BLaER1 (cell line): Measurements from ENCODE around the gene SH3RF2.
"Not testable (repeated sequence)": the region's sequence is repeated elsewhere in the genome, so short reads cannot be mapped to it uniquely, and the experiment has no call there.

ENCODE experiments used
- H3K27ac ChIP-seq: shearing (Covaris generic); formaldehyde crosslinking; 2 replicates; pipeline ENCODE4 v1.8.1; 2022
- H3K27me3 ChIP-seq: shearing (Covaris generic); formaldehyde crosslinking; 2 replicates; pipeline ENCODE4 v1.8.1; 2022
- H3K36me3 ChIP-seq: shearing (Covaris generic); formaldehyde crosslinking; 2 replicates; pipeline ENCODE4 v1.8.1; 2022
- H3K4me1 ChIP-seq: shearing (Covaris generic); formaldehyde crosslinking; 2 replicates; pipeline ENCODE4 v1.8.1; 2022
- H3K4me2 ChIP-seq: shearing (Covaris generic); formaldehyde crosslinking; 2 replicates; pipeline ENCODE4 v1.8.1; 2022
- H3K4me3 ChIP-seq: shearing (Covaris generic); formaldehyde crosslinking; 2 replicates; pipeline ENCODE4 v1.8.1; 2022
- H3K9ac ChIP-seq: shearing (Covaris generic); formaldehyde crosslinking; 2 replicates; pipeline ENCODE4 v1.8.1; 2022
- H3K9me3 ChIP-seq: shearing (Covaris generic); formaldehyde crosslinking; 2 replicates; pipeline ENCODE4 v1.8.1; 2022
- H4K20me1 ChIP-seq: shearing (Covaris generic); formaldehyde crosslinking; 2 replicates; pipeline ENCODE4 v1.8.1; 2022
- Cebpa-rat ChIP-seq: shearing (Covaris generic); IDR thresholded peaks from 2 replicates; pipeline ENCODE4 v1.8.1; 2022

The SH3RF2 gene

GRCh38 chr5:146107901-146108300 is 171.5 kb downstream of the SH3RF2 start:
- H3K4me1 ChIP-seq = peaks cover 30% of the 10 kb centered on the region
- no peak for TF ChIP-seq Cebpa-rat

GRCh38 chr5:146108870-146109269 is 172.5 kb downstream of the SH3RF2 start:
- H3K9me3 ChIP-seq, H4K20me1 ChIP-seq, H3K27ac ChIP-seq, H3K4me3 ChIP-seq, H3K9ac ChIP-seq, H3K27me3 ChIP-seq, H3K4me2 ChIP-seq: not testable (repeated sequence)
- Histone ChIP-seq H3K4me1 (peaks cover 30% of the 10 kb centered on the region), H3K36me3 (peaks cover 35% of the 10 kb centered on the region)

More at GRCh38 chr5:146107901-146108300, 171.5 kb downstream of the SH3RF2 start:
- Histone ChIP-seq H3K27me3 (no peaks in the 10 kb centered on the region), H3K4me3 (no peak overlapping the region), H3K9ac (no peak overlapping the region), H4K20me1 (no peaks in the 10 kb centered on the region), H3K36me3 (peaks cover 30% of the 10 kb centered on the region), H3K27ac (no peak overlapping the region), H3K9me3 (no peaks in the 10 kb centered on the region), H3K4me2 (no peak overlapping the region)

- H3K9me3 ChIP-seq = no peaks in the 10 kb centered on the region
- H3K27ac ChIP-seq = no peak overlapping the region
- H3K4me1 ChIP-seq = peaks cover 30% of the 10 kb centered on the region
- no peaks in the 10 kb centered on the region for H3K27me3 ChIP-seq
- H3K36me3 ChIP-seq = peaks cover 36% of the 10 kb centered on the region
- no peak overlapping the region for H3K9ac ChIP-seq
- H4K20me1 ChIP-seq = no peaks in the 10 kb centered on the region
- no peak overlapping the region for H3K4me2 ChIP-seq
- no peak for TF ChIP-seq Cebpa-rat
- H3K4me3 ChIP-seq = no peak overlapping the region
Observed at GRCh38 chr5:146109379-146109778, 173.0 kb downstream of the SH3RF2 start.

- H3K4me2 ChIP-seq = peak overlapping the region; percentile 40
- H3K27ac ChIP-seq = no peak overlapping the region
Observed at GRCh38 chr5:146111409-146111808, 175.0 kb downstream of the SH3RF2 start.

GRCh38 chr5:146112476-146112875 is 176.1 kb downstream of the SH3RF2 start:
- Histone ChIP-seq H3K27ac (no peak overlapping the region), H3K27me3 (no peaks in the 10 kb centered on the region), H3K9ac (no peak overlapping the region), H4K20me1 (peaks cover 18% of the 10 kb centered on the region; the same call in 1 of the 2 replicates), H3K4me1 (peaks cover 29% of the 10 kb centered on the region), H3K4me3 (no peak overlapping the region), H3K36me3 (peaks cover 52% of the 10 kb centered on the region), H3K9me3 (no peaks in the 10 kb centered on the region), H3K4me2 (no peak overlapping the region)
- TF ChIP-seq Cebpa-rat = no peak

More at GRCh38 chr5:146111409-146111808, 175.0 kb downstream of the SH3RF2 start:
- no peak overlapping the region for H3K4me3 ChIP-seq
- peaks cover 47% of the 10 kb centered on the region for H3K36me3 ChIP-seq
- H3K27me3 ChIP-seq = no peaks in the 10 kb centered on the region
- no peak for TF ChIP-seq Cebpa-rat
- no peaks in the 10 kb centered on the region for H3K9me3 ChIP-seq
- no peak overlapping the region for H3K9ac ChIP-seq
- H4K20me1 ChIP-seq = peaks cover 9% of the 10 kb centered on the region; the same call in 1 of the 2 replicates
- peaks cover 30% of the 10 kb centered on the region for H3K4me1 ChIP-seq
